LNCAP (cell line): ENCODE results near the gene SPTY2D1.

Source experiments
- CTCF ChIP-seq: fragments of 450-650 bp; IDR thresholded peaks from 2 replicates; pipeline ENCODE4 v1.5.1; 2017; ENCODE audit warnings: mild to moderate bottlenecking

Gene SPTY2D1

GRCh38 chr11:18611196-18611595 lies 22.9 kb downstream of the SPTY2D1 start:
- TF ChIP-seq CTCF: no peak

GRCh38 chr11:18608376-18608775 lies 25.8 kb downstream of the SPTY2D1 start:
- TF ChIP-seq CTCF: no peak

GRCh38 chr11:18600915-18601569 lies 33.1 kb downstream of the SPTY2D1 start:
- no peak for TF ChIP-seq CTCF

- no peak for TF ChIP-seq CTCF
Observed at GRCh38 chr11:18599739-18600230, 34.4 kb downstream of the SPTY2D1 start, which contains the start of gene MISFA. MISFA (plus strand) TSS chr11:18599789; CDS start chr11:18599929, 140 bp downstream.

- TF ChIP-seq CTCF: no peak
Observed at GRCh38 chr11:18594999-18595749, 39.0 kb downstream of the SPTY2D1 start.

GRCh38 chr11:18590571-18590970 lies 43.6 kb downstream of the SPTY2D1 start:
- TF ChIP-seq CTCF: no peak

- no peak for TF ChIP-seq CTCF
Observed at GRCh38 chr11:18588297-18589252, 45.6 kb downstream of the SPTY2D1 start, which contains the start of gene UEVLD. UEVLD (minus strand) TSS chr11:18588734; CDS start chr11:18588654, 80 bp downstream.
